ENCODE measurements around the gene PNPLA5. TPM values are rescaled to one million over a fixed set of nuclear protein-coding genes. Genes with fewer than 3 reads are reported as not detected.

PNPLA5 gene
- total RNA-seq, 2 experiments from 2014 or later, result 0.15 TPM; not detected in 1

- BruUV-seq (replicated peaks), result no TSS peak
- H3K27ac ChIP-seq (ENCODE audit: low read depth, low read length, poor library complexity, severe bottlenecking), result no peak overlapping the region
- POLR2A ChIA-PET, result no interaction called here
- no peaks in the 10 kb centered on the region for H3K9me2 ChIP-seq (ENCODE audit: insufficient read depth, low read length)
- H3K79me2 ChIP-seq (ENCODE audit: insufficient read depth, low read depth, low read length), result no peaks in the 10 kb centered on the region
- H4K20me1 ChIP-seq (ENCODE audit: insufficient read depth, low read length), result no peaks in the 10 kb centered on the region
- intact Hi-C loops (cut with micrococcal nuclease; ENCODE audit: unreplicated experiment), result no loop called here
- no peaks in the 10 kb centered on the region for H3K9me3 ChIP-seq (ENCODE audit: low read length)
- no peaks in the 10 kb centered on the region for H3K36me3 ChIP-seq (ENCODE audit: insufficient read depth, low read length)
- H3K4me1 ChIP-seq (ENCODE audit: insufficient read depth, low read length, poor library complexity, severe bottlenecking), result no peaks in the 10 kb centered on the region
- no peak overlapping the region for H3K4me2 ChIP-seq (ENCODE audit: low read length)
- no peak overlapping the region for H3K4me3 ChIP-seq (ENCODE audit: low read depth, low read length, poor library complexity, severe bottlenecking)
- TF ChIP-seq CTCF (conservative IDR thresholded peaks at IDR 0.05; ENCODE audit: low read length), result no peak
- no peak for TF ChIP-seq EZH2phosphoT487 (IDR thresholded peaks at IDR 0.05; ENCODE audit: borderline replicate concordance, low read depth, low read length)
- no peak for DNase-seq (ENCODE audit: low spot score)
- no peak overlapping the region for H2AFZ ChIP-seq (ENCODE audit: low read length)
- CTCF ChIA-PET (ENCODE audit: unreplicated experiment), result interaction anchor here (0.7 kb wide), 1 partner anchor 72 kb away, joined by 3 read pairs; no protein-coding TSS in a partner anchor
Measured at GRCh38 chr22:43921370-43921769, 29.6 kb upstream of the PNPLA5 start.

- H3K9me3 ChIP-seq (ENCODE audit: low read length), result no peaks in the 10 kb centered on the region
- H3K36me3 ChIP-seq (ENCODE audit: insufficient read depth, low read length), result no peaks in the 10 kb centered on the region
- H3K79me2 ChIP-seq (ENCODE audit: insufficient read depth, low read depth, low read length), result no peaks in the 10 kb centered on the region
- ChIA-PET POLR2A (interaction anchor here (0.6 kb wide), 1 partner anchor 447 kb away, joined by 3 read pairs; no protein-coding TSS in a partner anchor), CTCF (ENCODE audit: unreplicated experiment) (no interaction called here)
- H3K27ac ChIP-seq (ENCODE audit: low read depth, low read length, poor library complexity, severe bottlenecking), result no peak overlapping the region
- BruUV-seq (replicated peaks), result no TSS peak
- no peak overlapping the region for H3K4me3 ChIP-seq (ENCODE audit: low read depth, low read length, poor library complexity, severe bottlenecking)
- H3K4me2 ChIP-seq (ENCODE audit: low read length), result no peak overlapping the region
- H3K4me1 ChIP-seq (ENCODE audit: insufficient read depth, low read length, poor library complexity, severe bottlenecking), result no peaks in the 10 kb centered on the region
- DNase-seq (ENCODE audit: low spot score), result no peak
- no peak overlapping the region for H2AFZ ChIP-seq (ENCODE audit: low read length)
- no peaks in the 10 kb centered on the region for H3K9me2 ChIP-seq (ENCODE audit: insufficient read depth, low read length)
- TF ChIP-seq EZH2phosphoT487 (IDR thresholded peaks at IDR 0.05; ENCODE audit: borderline replicate concordance, low read depth, low read length) (no peak), CTCF (conservative IDR thresholded peaks at IDR 0.05; ENCODE audit: low read length) (no peak)
- intact Hi-C loops (cut with micrococcal nuclease; ENCODE audit: unreplicated experiment), result no loop called here
- no peaks in the 10 kb centered on the region for H4K20me1 ChIP-seq (ENCODE audit: insufficient read depth, low read length)
Measured at GRCh38 chr22:43919106-43919973, 27.5 kb upstream of the PNPLA5 start.

DNA sequence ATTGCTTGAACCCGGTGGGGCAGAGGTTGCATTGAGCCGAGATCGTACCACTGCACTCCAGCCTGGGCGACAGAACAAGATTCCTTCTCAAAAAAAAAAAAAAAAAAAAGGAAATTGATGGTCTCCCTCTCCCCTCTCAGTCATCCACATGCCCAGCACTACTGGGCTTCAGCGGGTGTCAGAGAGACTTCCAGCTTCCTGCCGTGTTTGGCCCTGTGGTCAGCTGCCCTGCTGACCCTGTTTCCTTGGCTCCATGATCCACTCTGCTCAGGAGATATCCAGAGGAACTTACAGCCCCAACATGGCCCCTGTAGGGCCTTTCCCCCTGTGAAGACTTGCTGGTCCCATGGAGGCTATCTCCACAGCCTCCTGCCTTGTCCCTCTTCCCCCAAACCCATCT lies 25.7 kb upstream of the PNPLA5 start:
- Histone ChIP-seq H3K27ac (ENCODE audit: low read depth, low read length, poor library complexity, severe bottlenecking) (no peak overlapping the region), H3K9me2 (ENCODE audit: insufficient read depth, low read length) (no peaks in the 10 kb centered on the region), H3K36me3 (ENCODE audit: insufficient read depth, low read length) (no peaks in the 10 kb centered on the region), H3K9me3 (ENCODE audit: low read length) (no peaks in the 10 kb centered on the region), H3K4me3 (ENCODE audit: low read depth, low read length, poor library complexity, severe bottlenecking) (no peak overlapping the region), H2AFZ (ENCODE audit: low read length) (no peak overlapping the region), H4K20me1 (ENCODE audit: insufficient read depth, low read length) (no peaks in the 10 kb centered on the region), H3K4me2 (ENCODE audit: low read length) (no peak overlapping the region), H3K4me1 (ENCODE audit: insufficient read depth, low read length, poor library complexity, severe bottlenecking) (no peaks in the 10 kb centered on the region), H3K79me2 (ENCODE audit: insufficient read depth, low read depth, low read length) (no peaks in the 10 kb centered on the region)
- ChIA-PET CTCF (ENCODE audit: unreplicated experiment) (no interaction called here), POLR2A (no interaction called here)
- intact Hi-C loops (cut with micrococcal nuclease; ENCODE audit: unreplicated experiment), result no loop called here
- no peak for TF ChIP-seq EZH2phosphoT487 (IDR thresholded peaks at IDR 0.05; ENCODE audit: borderline replicate concordance, low read depth, low read length)
- TF ChIP-seq CTCF (conservative IDR thresholded peaks at IDR 0.05; ENCODE audit: low read length), result no peak
- DNase-seq (ENCODE audit: low spot score), result no peak
- no TSS peak for BruUV-seq (replicated peaks)

All from OCI-LY7 (cell line).